NCI-H524 (cell line): ENCODE measurements around the gene RBP2.
"Not testable (repeated sequence)": the region's sequence is repeated elsewhere in the genome, so short reads cannot be mapped to it uniquely, and the experiment has no call there.

Source experiments
- DNase-seq, 2 experiments: peaks; one replicate each; lab custom pipeline; 2025; lab: John Stamatoyannopoulos, UW

The RBP2 gene

GRCh38 chr3:139443186-139443585 lies 33.1 kb downstream of the RBP2 start:
- DNase-seq, result no peak

- no peak for DNase-seq
Observed at GRCh38 chr3:139441656-139442055, 34.7 kb downstream of the RBP2 start.

- no peak for DNase-seq
Observed at GRCh38 chr3:139440639-139441556, 35.4 kb downstream of the RBP2 start.

DNA sequence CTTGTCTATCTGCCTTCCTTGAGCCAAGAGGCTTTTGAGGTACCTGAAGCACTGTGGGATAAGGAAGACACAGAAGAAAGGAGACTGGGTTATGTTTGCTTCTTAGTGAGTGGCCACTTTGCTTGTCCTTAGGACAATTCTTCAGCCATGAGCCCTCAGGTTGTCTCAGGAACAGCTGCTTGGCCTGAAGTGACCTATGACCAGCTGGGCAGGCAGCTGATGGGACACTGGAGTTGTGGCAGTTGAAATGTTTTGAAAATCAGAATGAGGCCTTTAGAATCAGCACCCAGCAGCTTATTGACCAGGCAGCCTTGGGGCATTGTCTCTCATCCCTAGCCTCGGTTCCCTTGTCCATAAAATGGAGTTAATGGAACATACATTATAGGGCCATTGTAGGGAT lies 37.0 kb downstream of the RBP2 start:
- no peak for DNase-seq

GRCh38 chr3:139434764-139435307 lies 41.5 kb downstream of the RBP2 start:
- no peak for DNase-seq

GRCh38 chr3:139434228-139434627 lies 42.1 kb downstream of the RBP2 start:
- DNase-seq, result no peak

DNA sequence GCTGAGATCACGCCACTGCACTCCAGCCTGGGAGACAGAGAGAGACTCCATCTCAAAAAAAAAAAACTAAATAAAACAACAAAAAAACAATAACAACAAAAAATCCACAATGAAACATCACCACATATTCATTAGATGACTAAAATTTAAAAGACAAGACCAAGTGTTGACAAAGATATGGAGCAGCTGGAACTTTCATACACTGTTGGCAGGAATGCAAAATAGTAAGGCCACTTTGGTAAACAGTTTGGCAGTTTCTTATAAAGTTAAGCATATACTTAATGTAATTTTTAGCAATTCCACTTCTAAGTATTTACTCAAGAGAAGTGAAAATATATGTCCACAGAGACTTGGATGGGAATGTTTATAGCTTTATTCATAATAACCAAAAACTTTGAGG lies 43.2 kb downstream of the RBP2 start:
- DNase-seq, result no peak

DNA sequence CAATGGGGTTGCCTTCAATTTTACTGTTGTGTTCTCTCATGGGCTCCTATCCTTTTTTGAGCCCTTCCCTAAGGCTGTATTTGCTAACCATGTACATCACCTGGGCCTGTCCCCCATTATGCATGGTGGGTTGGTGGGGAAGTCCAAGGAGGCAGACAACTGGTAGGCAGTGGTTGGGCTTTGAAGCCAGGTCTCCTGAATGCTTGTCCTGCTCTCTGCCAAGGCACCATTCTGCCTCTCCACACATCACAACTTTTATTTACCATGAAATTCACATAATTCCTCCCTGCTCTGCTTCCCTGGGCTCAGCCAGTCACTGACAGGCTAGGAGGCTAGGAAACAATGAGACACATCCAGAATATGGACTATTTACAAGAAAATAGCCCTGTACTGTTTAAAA lies 45.8 kb downstream of the RBP2 start:
- DNase-seq, result no peak

GRCh38 chr3:139427283-139428060 lies 48.8 kb downstream of the RBP2 start:
- DNase-seq, result peak; percentile 84 to 93

DNA sequence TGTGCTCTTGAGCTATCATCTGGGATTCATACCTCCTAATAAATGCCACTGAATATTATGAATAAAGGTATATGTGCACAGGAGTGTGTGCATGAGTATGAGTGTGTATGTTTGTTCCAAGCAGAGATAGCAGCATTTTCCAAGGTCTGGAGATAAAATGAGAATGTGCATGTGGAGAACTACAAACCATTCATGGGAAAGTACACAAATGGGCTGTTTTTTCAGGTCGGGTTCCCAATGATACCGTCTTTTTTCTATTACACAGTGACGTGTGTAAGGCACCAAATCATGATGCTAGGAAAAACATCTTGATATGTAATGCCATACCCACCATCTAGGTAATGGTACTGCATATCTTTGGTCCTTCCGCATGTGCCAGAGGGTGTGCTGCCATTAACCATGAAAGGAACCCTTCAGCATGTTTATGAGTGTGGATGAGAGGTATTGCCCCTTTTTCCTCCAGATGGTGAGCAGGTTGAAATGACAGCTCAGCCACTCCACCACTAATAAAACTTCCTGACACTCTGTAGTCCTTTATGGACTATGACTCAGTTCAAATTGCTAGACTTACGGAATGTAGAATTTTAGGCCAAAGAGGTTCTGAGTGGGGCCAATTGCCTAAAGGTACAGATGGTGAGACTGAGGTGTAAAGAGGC lies 50.4 kb downstream of the RBP2 start:
- peak; percentile 25 to 73 for DNase-seq

DNA sequence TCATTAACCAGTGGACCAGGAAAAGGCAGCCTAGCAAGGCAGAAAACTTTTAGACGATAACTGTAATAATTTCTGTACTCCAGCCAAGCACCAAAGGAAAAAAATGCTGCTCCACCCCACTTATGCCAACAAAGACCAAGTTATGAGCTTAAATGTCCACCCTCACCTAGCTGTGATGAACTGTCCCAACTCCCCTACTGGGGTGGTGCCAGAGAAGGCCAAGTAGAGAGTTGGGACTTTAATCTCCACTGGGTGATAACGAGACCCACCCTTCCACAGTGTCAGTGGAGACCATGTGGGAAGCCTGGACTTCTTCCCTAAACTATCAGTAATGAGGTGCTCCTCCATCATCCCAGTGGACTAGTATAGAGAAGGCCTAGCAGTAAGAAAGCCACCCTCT lies 53.1 kb downstream of the RBP2 start:
- DNase-seq, result no peak

- DNase-seq, result no peak
Observed at GRCh38 chr3:139421460-139421859, 54.9 kb downstream of the RBP2 start.

DNA sequence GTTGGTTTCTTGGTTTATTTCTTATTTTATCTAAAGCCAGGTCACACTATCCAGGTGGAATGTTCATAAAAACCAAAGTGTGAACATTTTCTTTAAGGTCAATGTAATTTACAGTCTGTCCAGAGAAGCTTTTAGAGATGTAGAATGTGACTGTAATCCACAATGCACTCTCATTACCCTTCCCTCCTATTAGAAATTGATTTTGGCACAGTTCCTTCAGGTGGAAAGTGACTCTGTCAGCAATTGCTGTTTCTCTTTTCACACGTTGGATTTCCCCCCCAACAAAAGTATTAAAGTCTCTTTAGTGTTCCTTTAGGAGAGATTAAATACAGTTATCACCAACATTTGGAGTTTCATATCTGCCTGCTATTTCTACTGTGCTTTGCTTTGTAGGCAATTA lies 55.3 kb downstream of the RBP2 start:
- no peak for DNase-seq

- no peak for DNase-seq
Observed at GRCh38 chr3:139418144-139418543, 58.2 kb downstream of the RBP2 start.

DNA sequence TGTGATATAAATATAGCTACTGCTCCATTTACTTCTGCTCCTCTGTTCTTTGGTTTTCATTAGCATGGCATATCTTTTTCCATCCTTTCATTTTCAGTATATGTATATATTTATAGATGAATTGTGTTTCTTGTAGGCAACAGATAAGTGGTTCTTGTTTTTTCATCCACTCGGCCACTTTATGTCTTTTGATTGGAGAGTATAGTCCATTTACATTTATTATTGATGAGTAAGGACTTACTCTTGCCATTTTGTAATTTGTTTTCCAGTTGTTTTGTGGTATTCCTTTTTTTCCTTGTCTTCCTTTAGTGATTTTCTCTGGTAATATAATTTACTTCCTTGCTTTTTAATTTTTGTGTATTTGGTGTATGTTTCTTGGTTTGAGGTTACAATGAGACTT lies 60.0 kb downstream of the RBP2 start:
- DNase-seq, result no peak

DNA sequence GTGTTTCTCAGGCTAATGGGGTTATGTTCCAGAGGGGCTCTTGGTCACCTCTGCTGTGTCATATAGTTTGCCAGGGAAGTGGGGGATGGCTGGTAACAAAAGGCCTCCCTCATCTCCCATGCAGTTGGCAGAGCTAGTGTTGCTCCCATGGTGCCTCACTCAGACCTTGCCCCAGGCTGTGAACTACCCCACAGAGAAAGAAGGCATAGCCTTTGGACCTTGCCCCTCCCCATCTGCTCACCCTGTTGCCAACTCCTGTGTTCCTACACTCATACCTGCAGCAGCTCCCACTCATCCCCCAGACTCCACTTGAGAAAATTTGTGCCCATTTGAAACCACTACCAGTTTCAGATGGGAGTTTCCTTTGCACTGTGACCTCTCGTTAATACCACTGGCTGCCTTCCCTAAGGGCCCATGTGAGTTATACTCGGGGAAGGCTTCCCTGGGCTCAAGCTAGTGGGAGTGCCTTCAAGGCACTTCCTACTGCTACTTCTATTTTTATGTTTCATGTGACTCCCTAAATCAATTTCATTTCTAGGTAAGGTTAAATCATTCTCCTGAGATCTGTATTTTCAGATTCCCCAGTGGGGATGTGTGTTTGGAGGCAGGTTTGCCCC lies 61.6 kb downstream of the RBP2 start:
- DNase-seq, result no peak

GRCh38 chr3:139412891-139413290 lies 63.4 kb downstream of the RBP2 start:
- not testable (repeated sequence) for DNase-seq
